Measurements from ENCODE around the gene BABAM2.

GRCh38 chr2:28209864-28210263 is 319.3 kb downstream of the BABAM2 start:
- TF ChIP-seq NFRKB (IDR thresholded peaks at IDR 0.05), result no peak
- TF ChIP-seq BHLHE40 (IDR thresholded peaks at IDR 0.05; ENCODE audit: borderline replicate concordance), result no peak
- TF ChIP-seq FOXM1 (IDR thresholded peaks at IDR 0.05; ENCODE audit: borderline replicate concordance), result no peak
- TF ChIP-seq SP1 (IDR thresholded peaks at IDR 0.05), result no peak
- no peak for TF ChIP-seq ELF4 (IDR thresholded peaks at IDR 0.05)
- no peak for TF ChIP-seq PKNOX1 (IDR thresholded peaks at IDR 0.05)
- no peak for TF ChIP-seq ZNF384 (IDR thresholded peaks at IDR 0.05)
- no peak for TF ChIP-seq FOXA1 (IDR thresholded peaks at IDR 0.05)
- TF ChIP-seq FOXK2 (IDR thresholded peaks at IDR 0.05), result no peak
- no peak for TF ChIP-seq LEF1 (IDR thresholded peaks at IDR 0.05; ENCODE audit: borderline replicate concordance)
- no peak for TF ChIP-seq ARNT (IDR thresholded peaks at IDR 0.05)
- TF ChIP-seq SUZ12 (IDR thresholded peaks at IDR 0.05), result no peak

All from HEK293T (cell line).